Cardiac septum (tissue), 1 donor: ENCODE data around the gene AHCYL1. TPM values are rescaled to one million over a fixed set of nuclear protein-coding genes. Genes with fewer than 3 reads are reported as not detected.

Source experiments
- DNase-seq: peaks from one replicate; pipeline ENCODE4 v3.0.0-alpha.2; 2020; ENCODE audit warnings: low spot score
- intact Hi-C: fragments of 100-400 bp; cut with DNase I; formaldehyde crosslinking; loops from one replicate; pipeline ENCODE4 v1.14.0; 2022
- total RNA-seq: library from RNA; stranded (reverse); fragmentation: NEBNext Ultra II Directional; extraction: Animal tissue kit (Norgen Biotek cat#: 25700); gene quantifications from one replicate; pipeline ENCODE4 v1.2.1, GENCODE V29; 2021
- donor health status: DM: no; HTN: no; CAD: no.

Gene AHCYL1
- total RNA-seq, 1 donor from 2014 or later = 53.6 TPM

- intact Hi-C loops = no loop called here
- no peak for DNase-seq
Observed at GRCh38 chr1:109971559-109971958, 13.0 kb upstream of the AHCYL1 start.

GRCh38 chr1:109974191-109974590, 10.4 kb upstream of the AHCYL1 start:
- no peak for DNase-seq
- intact Hi-C loops = no loop called here

DNA sequence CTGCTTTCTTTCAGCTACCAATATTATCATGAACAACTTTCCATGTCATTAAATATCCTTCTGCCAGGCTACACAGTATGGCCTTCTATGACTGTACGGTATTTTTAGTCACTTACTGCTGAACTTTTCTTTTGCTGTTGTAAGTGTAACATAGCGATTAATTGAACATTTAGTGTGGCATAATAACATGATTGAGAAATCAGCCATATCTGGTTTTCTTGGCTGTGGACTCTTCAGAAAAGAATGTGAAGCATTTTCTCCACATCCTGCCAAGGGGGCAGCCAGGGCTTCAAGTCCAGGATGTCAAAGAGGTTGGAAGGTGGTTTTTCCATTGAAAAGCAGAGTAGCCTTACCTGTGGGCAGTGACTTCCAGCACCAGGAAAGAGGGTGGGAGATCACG, 8.8 kb upstream of the AHCYL1 start:
- intact Hi-C loops = no loop called here
- DNase-seq = no peak

DNA sequence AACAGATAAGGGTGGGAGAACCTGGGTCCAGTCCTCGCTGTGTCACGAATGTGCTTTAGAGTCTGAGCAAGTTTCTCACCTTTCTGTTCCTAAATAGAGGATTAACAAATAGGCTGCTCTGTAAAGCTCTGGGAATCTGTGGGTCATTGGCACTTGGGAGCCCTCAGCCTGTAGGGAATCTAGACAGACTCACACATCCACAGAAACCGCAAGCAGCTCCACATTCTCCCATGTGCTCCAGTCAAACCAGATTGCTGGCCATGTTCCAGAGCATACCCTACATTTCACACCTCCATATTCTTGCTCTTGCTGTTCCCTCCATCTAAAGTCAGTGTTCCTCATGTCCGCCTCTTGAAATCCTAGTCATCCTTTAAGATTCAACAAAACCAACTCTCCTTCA, 7.8 kb upstream of the AHCYL1 start:
- intact Hi-C loops = no loop called here
- DNase-seq = no peak

DNA sequence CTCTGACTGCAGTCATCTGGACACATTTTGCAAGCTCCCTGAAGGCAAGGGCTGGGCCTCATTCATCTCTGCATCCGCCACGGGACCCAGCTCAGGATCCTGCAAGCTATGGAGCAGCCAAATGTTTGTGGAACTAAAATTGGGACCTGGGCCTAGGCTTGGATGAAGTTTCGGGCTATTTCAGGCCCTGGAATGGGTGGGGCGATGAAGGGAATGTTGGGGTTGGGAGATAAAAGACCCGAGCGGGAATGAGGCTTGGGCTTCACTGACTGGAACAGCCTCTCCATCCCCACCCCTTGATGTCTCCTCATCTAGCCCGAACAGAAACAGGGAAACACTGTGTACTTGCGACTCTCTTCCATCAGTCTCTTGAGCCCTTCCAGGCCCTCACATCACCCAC, 7.3 kb upstream of the AHCYL1 start:
- intact Hi-C loops = no loop called here

DNA sequence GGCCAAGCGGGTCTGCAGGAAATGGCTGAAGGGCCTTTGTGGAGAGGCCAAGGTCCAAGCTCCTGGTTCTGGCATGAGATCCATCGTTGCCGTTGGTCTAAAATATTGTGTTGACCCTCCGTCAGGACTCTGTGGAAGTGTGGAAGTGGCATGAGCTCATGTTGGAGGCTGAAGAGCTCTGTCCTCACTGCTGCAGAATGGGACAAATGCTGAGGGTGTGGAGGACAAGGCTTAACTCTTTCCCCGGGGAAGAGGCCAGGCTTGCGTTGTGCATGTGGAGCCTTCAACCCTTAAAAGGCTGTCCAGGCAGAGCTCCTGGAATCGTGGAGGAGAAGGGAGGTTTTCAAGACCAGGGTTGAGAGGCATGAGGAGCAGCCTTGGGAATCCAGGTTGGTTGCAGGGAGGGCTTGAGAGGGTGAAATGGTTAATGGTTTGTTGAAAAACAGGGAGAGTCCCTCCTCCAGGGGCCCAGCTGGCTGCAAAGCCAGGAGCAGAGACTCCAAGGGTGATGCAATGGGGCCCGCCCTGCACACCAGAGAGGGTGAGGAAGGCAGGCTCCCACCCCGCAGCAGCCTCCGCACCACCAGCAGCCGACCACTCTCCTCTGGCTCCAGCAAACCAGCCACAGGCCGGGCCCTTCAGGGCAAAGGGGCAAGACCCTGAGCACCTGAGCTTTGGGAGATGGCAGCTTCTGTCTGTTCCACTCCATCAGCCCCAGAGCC, 6.7 kb upstream of the AHCYL1 start:
- no peak for DNase-seq
- intact Hi-C loops = no loop called here

More for the DNA sequence above, 7.3 kb upstream of the AHCYL1 start:
- no peak for DNase-seq

GRCh38 chr1:109978761-109979488, 5.6 kb upstream of the AHCYL1 start:
- intact Hi-C loops = no loop called here
- no peak for DNase-seq

GRCh38 chr1:109979489-109980091, 5.0 kb upstream of the AHCYL1 start:
- DNase-seq = no peak
- intact Hi-C loops = loop anchor here (5.0 kb wide), 5 partner anchors 52 to 432 kb away; partner anchors contain the start of genes CSF1 and GNAI3

GRCh38 chr1:109980324-109981003, 4.1 kb upstream of the AHCYL1 start:
- intact Hi-C loops = loop anchor here (5.0 kb wide), 5 partner anchors 53 to 433 kb away; partner anchors contain the start of genes CSF1 and GNAI3
- DNase-seq = no peak

GRCh38 chr1:109981004-109981335, 3.6 kb upstream of the AHCYL1 start:
- DNase-seq = no peak
- intact Hi-C loops = loop anchor here (5.0 kb wide), 5 partner anchors 54 to 434 kb away; partner anchors contain the start of genes CSF1 and GNAI3

GRCh38 chr1:109983380-109984189, 980 bp upstream of the AHCYL1 start:
- no peak for DNase-seq
- intact Hi-C loops = loop anchor here (1.0 to 5.0 kb wide), 6 partner anchors 56 to 436 kb away; partner anchors contain the start of genes CSF1 and GNAI3

- intact Hi-C loops = loop anchor here (1.0 to 5.0 kb wide), 6 partner anchors 57 to 437 kb away; partner anchors contain the start of genes CSF1 and GNAI3
Observed at GRCh38 chr1:109984190-109984455, 442 bp upstream of the AHCYL1 start.

GRCh38 chr1:109985247-109986053, 885 bp downstream of the AHCYL1 start:
- DNase-seq = no peak
- intact Hi-C loops = no loop called here

More at GRCh38 chr1:109984190-109984455, 442 bp upstream of the AHCYL1 start:
- no peak for DNase-seq

GRCh38 chr1:109986054-109986444, 1.5 kb downstream of the AHCYL1 start:
- DNase-seq = no peak
- intact Hi-C loops = no loop called here

- DNase-seq = no peak
- intact Hi-C loops = no loop called here
Observed at GRCh38 chr1:109988349-109988914, 3.9 kb downstream of the AHCYL1 start.

- intact Hi-C loops = no loop called here
- DNase-seq = no peak
Observed at GRCh38 chr1:109989506-109990301, 5.1 kb downstream of the AHCYL1 start.

DNA sequence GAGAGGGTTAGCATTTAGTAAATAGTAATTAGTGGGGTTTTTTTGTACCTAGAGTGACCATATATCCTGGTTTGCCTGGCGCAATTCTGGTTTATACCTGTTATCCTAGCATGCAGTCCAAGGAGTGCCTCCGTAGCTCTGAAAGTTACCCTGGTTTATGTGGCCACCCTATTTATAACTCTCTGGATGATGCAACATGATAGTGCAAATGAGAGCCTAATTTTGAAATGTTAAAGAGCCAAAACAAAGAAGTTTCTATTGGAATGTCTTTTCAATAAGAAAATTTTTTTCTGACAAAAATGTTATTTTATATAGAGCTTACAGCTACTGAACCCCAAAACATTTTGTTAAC, 5.7 kb downstream of the AHCYL1 start:
- intact Hi-C loops = no loop called here
- no peak for DNase-seq
